ENCODE data around the gene MMP25.
A peak's percentile ranks its signal among the peaks of the same experiment; 100 is the strongest.
"Not testable (repeated sequence)": the region's sequence is repeated elsewhere in the genome, so short reads cannot be mapped to it uniquely, and the experiment has no call there.

MMP25 gene

GRCh38 chr16:3051009-3051408 is 4.6 kb downstream of the MMP25 start:
- DNase-seq (ENCODE audit: low read depth) = no peak
- no peak overlapping the region for H3K4me3 ChIP-seq (ENCODE audit: low read depth, low read length)

GRCh38 chr16:3051494-3051893 is 5.1 kb downstream of the MMP25 start:
- H3K4me3 ChIP-seq (ENCODE audit: low read depth, low read length) = no peak overlapping the region
- no peak for DNase-seq (ENCODE audit: low read depth)

GRCh38 chr16:3052571-3053329 is 6.4 kb downstream of the MMP25 start:
- H3K4me3 ChIP-seq (ENCODE audit: low read depth, low read length); DNase-seq (ENCODE audit: low read depth): not testable (repeated sequence)

- DNase-seq (ENCODE audit: low read depth); H3K4me3 ChIP-seq (ENCODE audit: low read depth, low read length): not testable (repeated sequence)
Measured at GRCh38 chr16:3053330-3053710, 7.0 kb downstream of the MMP25 start.

GRCh38 chr16:3054965-3055733 is 8.8 kb downstream of the MMP25 start:
- DNase-seq (ENCODE audit: low read depth) = no peak
- no peak overlapping the region for H3K4me3 ChIP-seq (ENCODE audit: low read depth, low read length)

GRCh38 chr16:3055734-3056115 is 9.4 kb downstream of the MMP25 start:
- DNase-seq (ENCODE audit: low read depth) = not testable (repeated sequence)

GRCh38 chr16:3056336-3057180 is 10.2 kb downstream of the MMP25 start:
- DNase-seq (ENCODE audit: low read depth) = no peak

More at GRCh38 chr16:3055734-3056115, 9.4 kb downstream of the MMP25 start:
- not testable (repeated sequence) for H3K4me3 ChIP-seq (ENCODE audit: low read depth, low read length)

GRCh38 chr16:3057181-3058138 is 11.1 kb downstream of the MMP25 start:
- DNase-seq (ENCODE audit: low read depth) = no peak
- peak overlapping the region; percentile 86 for H3K4me3 ChIP-seq (ENCODE audit: low read depth, low read length)

More at GRCh38 chr16:3056336-3057180, 10.2 kb downstream of the MMP25 start:
- no peak overlapping the region for H3K4me3 ChIP-seq (ENCODE audit: low read depth, low read length)

GRCh38 chr16:3058139-3059030 is 12.0 kb downstream of the MMP25 start:
- peak overlapping the region; percentile 86 for H3K4me3 ChIP-seq (ENCODE audit: low read depth, low read length)
- DNase-seq (ENCODE audit: low read depth) = no peak

GRCh38 chr16:3059041-3059722 is 12.8 kb downstream of the MMP25 start:
- H3K4me3 ChIP-seq (ENCODE audit: low read depth, low read length) = peak overlapping the region; percentile 86
- DNase-seq (ENCODE audit: low read depth) = peak; percentile 36

- peak overlapping the region; percentile 86 for H3K4me3 ChIP-seq (ENCODE audit: low read depth, low read length)
- no peak for DNase-seq (ENCODE audit: low read depth)
Measured at GRCh38 chr16:3059723-3060242, 13.4 kb downstream of the MMP25 start.

- no peak overlapping the region for H3K4me3 ChIP-seq (ENCODE audit: low read depth, low read length)
- DNase-seq (ENCODE audit: low read depth) = no peak
Measured at GRCh38 chr16:3060339-3061127, 14.2 kb downstream of the MMP25 start.

GRCh38 chr16:3062553-3062952 is 16.2 kb downstream of the MMP25 start:
- H3K4me3 ChIP-seq (ENCODE audit: low read depth, low read length) = no peak overlapping the region
- no peak for DNase-seq (ENCODE audit: low read depth)

- DNase-seq (ENCODE audit: low read depth) = no peak
- no peak overlapping the region for H3K4me3 ChIP-seq (ENCODE audit: low read depth, low read length)
Measured at GRCh38 chr16:3063625-3064386, 17.4 kb downstream of the MMP25 start.

GRCh38 chr16:3065069-3065741 is 18.8 kb downstream of the MMP25 start, which contains the start of gene IL32:
Gene IL32 (plus strand): TSS chr16:3065640. CDS start chr16:3065812, 172 bp downstream.
- H3K4me3 ChIP-seq (ENCODE audit: low read depth, low read length) = peak within 1 kb of the TSS; percentile 38
- DNase-seq (ENCODE audit: low read depth) = peak; percentile 26

Measured in skeletal muscle cell (primary cell).